ENCODE measurements around the gene TBC1D9. TPM values are rescaled to one million over a fixed set of nuclear protein-coding genes. Genes with fewer than 3 reads are reported as not detected.

Gene TBC1D9
- total and polyA plus RNA-seq, 2 of the 13 experiments (the other 11 are each of a cell fraction or from before 2014, with no cell fraction given) = 11.9 to 12.2 TPM

- TF ChIP-seq ZNF639 (CRISPR knock-in tag; conservative IDR thresholded peaks at IDR 0.05) (no peak), ZFYVE20 (CRISPR knock-in tag; IDR thresholded peaks at IDR 0.05; ENCODE audit: borderline replicate concordance, low read depth) (no peak), SIN3B (IDR thresholded peaks at IDR 0.05; ENCODE audit: low read length) (no peak), SALL2 (CRISPR knock-in tag; IDR thresholded peaks at IDR 0.05) (no peak), MTF2 (CRISPR knock-in tag; IDR thresholded peaks at IDR 0.05; ENCODE audit: borderline replicate concordance) (no peak), GRHL1 (CRISPR knock-in tag; conservative IDR thresholded peaks at IDR 0.05) (no peak), FOXJ3 (CRISPR knock-in tag; IDR thresholded peaks at IDR 0.05; ENCODE audit: borderline replicate concordance) (0 out of 2 replicates have a peak, but pooled peaks have one; percentile 26), KIAA2018 (CRISPR knock-in tag; IDR thresholded peaks at IDR 0.05; ENCODE audit: borderline replicate concordance) (no peak), FIP1L1 (IDR thresholded peaks at IDR 0.05; ENCODE audit: borderline replicate concordance, insufficient read depth, low read depth, low read length) (no peak), ATF5 (CRISPR knock-in tag; IDR thresholded peaks at IDR 0.05; ENCODE audit: low read depth) (no peak), GTF3A (CRISPR knock-in tag; conservative IDR thresholded peaks at IDR 0.05) (no peak), ZNF235 (CRISPR knock-in tag; IDR thresholded peaks at IDR 0.05; ENCODE audit: borderline replicate concordance) (no peak), KDM3A (CRISPR knock-in tag; IDR thresholded peaks at IDR 0.05; ENCODE audit: low read depth) (no peak), PHF20 (CRISPR knock-in tag; IDR thresholded peaks at IDR 0.05) (no peak), ZNF704 (CRISPR knock-in tag; IDR thresholded peaks at IDR 0.05; ENCODE audit: borderline replicate concordance) (no peak)
These were observed 45.1 kb downstream of the TBC1D9 start (continued) for GRCh38 chr4:140710908-140711622.

All from HepG2 (cell line).